Endothelial cell of umbilical vein (primary cell): ENCODE data around the gene ANKDD1A. TPM values are rescaled to one million over a fixed set of nuclear protein-coding genes. Genes with fewer than 3 reads are reported as not detected.

ENCODE experiments used
- BruUV-seq: library from RNA; stranded (reverse); fragments of 400-500 nt; replicated peaks from 2 replicates; lab custom pipeline; 2021; lab: Mats Ljungman, UMichigan
- CTCF ChIA-PET: fragments of 300-600, 350-600 bp; sonication (Branson Sonifier 250); formaldehyde crosslinking; loops from one replicate; lab custom pipeline; 2021; ENCODE audit warnings: antibody characterized with exemption, inconsistent platforms; lab: Charles Lee
- POLR2A ChIA-PET: fragments of 300-600, 350-600 bp; sonication (Branson Sonifier 250); formaldehyde crosslinking; loops from one replicate; lab custom pipeline; 2021; ENCODE audit warnings: antibody characterized with exemption, inconsistent platforms; lab: Charles Lee
- DNase-seq: peaks from one replicate; pipeline ENCODE4 v3.0.0-alpha.2; 2011; ENCODE audit warnings: low read depth, low spot score
- FAIRE-seq: peaks from 2 replicates; lab custom pipeline; 2011; peaks lifted over from hg19 to GRCh38; lab: Jason Lieb, UNC
- H2AFZ ChIP-seq: 2 replicates; pipeline ENCODE4 v1.6.0; 2012; ENCODE audit warnings: low read depth, low read length, control low read depth, inconsistent platforms
- H3K27ac ChIP-seq: 2 replicates; pipeline ENCODE4 v1.5.1; 2011; ENCODE audit warnings: low read depth, mild to moderate bottlenecking, control low read depth, low read length, moderate library complexity; ENCODE audit not compliant: insufficient read depth
- H3K27me3 ChIP-seq, 2 experiments: 2 replicates each; pipeline versions ENCODE4 v1.6.0 to v1.6.1; 2011; ENCODE audit warnings: low read length in 2 of 2, mixed read lengths in 1 of 2; ENCODE audit not compliant: control insufficient read depth in 2 of 2, insufficient read depth in 2 of 2
- H3K36me3 ChIP-seq, 2 experiments: 2 replicates in 1 of 2; 3 replicates in 1 of 2; pipeline ENCODE4 v1.5.1; 2011; ENCODE audit warnings: low read length in 2 of 2, mild to moderate bottlenecking in 1 of 2, moderate library complexity in 1 of 2; ENCODE audit not compliant: control insufficient read depth in 2 of 2, insufficient read depth in 2 of 2; ENCODE audit errors: extremely low read depth in 1 of 2
- H3K4me1 ChIP-seq: 3 replicates; pipeline ENCODE4 v1.5.1; 2011; ENCODE audit warnings: mild to moderate bottlenecking, low read length; ENCODE audit not compliant: control insufficient read depth, insufficient read depth; ENCODE audit errors: extremely low read depth
- H3K4me2 ChIP-seq: 2 replicates; pipeline ENCODE4 v1.6.1; 2011; ENCODE audit warnings: low read length, control low read depth, mixed read lengths; ENCODE audit not compliant: insufficient read depth
- H3K4me3 ChIP-seq, 3 experiments: fragments of 200-600 bp in 1 of 3; sonication (generic), shearing (Covaris generic) in 1 of 3; replicated peaks in 1 of 3; 2 replicates each; pipeline ENCODE4 v1.5.1; 2011 to 2016; ENCODE audit warnings: control low read depth in 3 of 3, low read length in 3 of 3, mild to moderate bottlenecking in 2 of 3, inconsistent platforms in 1 of 3, low read depth in 1 of 3, moderate library complexity in 1 of 3; ENCODE audit not compliant: insufficient read depth in 1 of 3
- H3K79me2 ChIP-seq: 2 replicates; pipeline ENCODE4 v1.6.0; 2012; ENCODE audit warnings: low read length, inconsistent platforms; ENCODE audit not compliant: control insufficient read depth, insufficient read depth
- H3K9ac ChIP-seq: replicated peaks from 2 replicates; pipeline ENCODE3; 2011; ENCODE audit warnings: low read length, control low read depth; ENCODE audit not compliant: insufficient read depth; ENCODE audit errors: extremely low read depth
- H3K9me1 ChIP-seq: replicated peaks from 3 replicates; pipeline ENCODE4 v1.6.0; 2011; ENCODE audit warnings: mild to moderate bottlenecking, low read length; ENCODE audit not compliant: control insufficient read depth, insufficient read depth; ENCODE audit errors: extremely low read depth
- H3K9me3 ChIP-seq: replicated peaks from 2 replicates; pipeline ENCODE4 v1.5.1; 2012; ENCODE audit warnings: low read length, inconsistent platforms; ENCODE audit not compliant: control insufficient read depth, insufficient read depth
- H4K20me1 ChIP-seq: replicated peaks from 2 replicates; pipeline ENCODE3; 2011; ENCODE audit warnings: mild to moderate bottlenecking, low read length; ENCODE audit not compliant: control insufficient read depth, insufficient read depth; ENCODE audit errors: extremely low read depth
- EZH2 ChIP-seq: IDR thresholded peaks from 2 replicates; pipeline ENCODE4 v1.6.1; 2012; ENCODE audit warnings: borderline replicate concordance, low read depth, mild to moderate bottlenecking, moderate library complexity, low read length, inconsistent platforms; ENCODE audit not compliant: severe bottlenecking
- FOS ChIP-seq: IDR thresholded peaks from 2 replicates; pipeline ENCODE4 v1.6.1; 2011; ENCODE audit warnings: mild to moderate bottlenecking, low read length, moderate library complexity, borderline replicate concordance; ENCODE audit not compliant: insufficient read depth
- GATA2 ChIP-seq: IDR thresholded peaks from 2 replicates; pipeline ENCODE4 v1.7.0; 2011; ENCODE audit warnings: low read depth, mild to moderate bottlenecking, moderate library complexity, mixed read lengths, low read length; ENCODE audit not compliant: insufficient read length, insufficient read depth
- JUN ChIP-seq: IDR thresholded peaks from 2 replicates; pipeline ENCODE4 v1.6.1; 2011; ENCODE audit warnings: borderline replicate concordance, low read depth; ENCODE audit not compliant: insufficient read length, insufficient read depth
- MYC ChIP-seq: IDR thresholded peaks from one replicate; pipeline ENCODE4 v1.6.1; 2011; ENCODE audit warnings: mild to moderate bottlenecking, low read depth, low read length
- POLR2A ChIP-seq: IDR thresholded peaks from 2 replicates; pipeline ENCODE4 v1.6.1; 2012; ENCODE audit warnings: low read depth, mild to moderate bottlenecking, control low read depth, low read length
- POLR2AphosphoS5 ChIP-seq: IDR thresholded peaks from 2 replicates; pipeline ENCODE4 v1.6.1; 2012; ENCODE audit warnings: low read depth, mild to moderate bottlenecking, control low read depth, low read length, moderate library complexity; ENCODE audit not compliant: insufficient read depth
- dilution Hi-C: fragments of 300-500 bp; cut with MboI; formaldehyde crosslinking; loops from one replicate; pipeline ENCODE4 v1.15.0; 2019; ENCODE audit warnings: low sequenced_read_pairs; ENCODE audit not compliant: extremely low pct_ligation_motif_present
- intact Hi-C: fragments of 100-400 bp; cut with micrococcal nuclease; formaldehyde crosslinking; loops from one replicate; pipeline ENCODE4 v1.10.0; 2022
- polyA plus RNA-seq, 4 experiments: library from polyadenylated mRNA; depleted of rRNA in 3 of 4; stranded (reverse) in 3 of 4; unstranded in 1 of 4; fragments of >200 nt; gene quantifications; 2 replicates each; pipeline versions ENCODE4 v1.2.1 to v1.2.3, GENCODE V29; 2011 to 2012; ENCODE audit warnings: missing spikeins in 1 of 4
- total RNA-seq: library from RNA; stranded (reverse); gene quantifications from 2 replicates; pipeline ENCODE4 v1.2.3, GENCODE V29; 2021
- TF ChIP-seq, protein P1 (sequence below): IDR thresholded peaks from 2 replicates; pipeline ENCODE4 v1.6.1; 2011; ENCODE audit not compliant: insufficient read depth, insufficient read length

ANKDD1A gene
- total and polyA plus RNA-seq, 2 donors (not counting 3 experiments of a cell fraction or from before 2014, with no cell fraction given) = 2.0 to 2.4 TPM

DNA sequence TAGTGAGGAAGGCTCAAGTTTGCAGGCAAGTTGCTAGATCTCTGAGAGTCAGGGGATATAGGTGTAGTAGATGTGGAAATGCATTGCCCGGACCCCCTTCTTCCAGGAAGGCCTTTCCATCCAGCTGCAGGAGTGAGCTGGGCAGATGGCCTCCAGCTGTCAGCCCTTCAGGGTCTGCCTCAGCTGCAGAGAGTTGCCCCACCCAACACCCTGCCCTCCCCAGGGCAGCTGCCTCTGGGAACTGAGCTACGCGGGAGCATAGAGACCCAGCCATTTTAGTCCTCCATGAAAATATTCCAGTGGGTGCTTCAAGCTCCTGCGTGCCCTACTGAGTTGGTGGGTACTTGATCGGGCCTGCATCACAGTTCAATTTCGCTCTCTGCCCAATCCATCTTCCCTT lies 48.5 kb downstream of the ANKDD1A start:
- Histone ChIP-seq H3K79me2 (no peaks in the 10 kb centered on the region), H2AFZ (no peak overlapping the region), H3K27me3 (no peaks in the 10 kb centered on the region), H3K9ac (no peak overlapping the region), H4K20me1 (no peaks in the 10 kb centered on the region), H3K4me3 (no peak overlapping the region), H3K36me3 (peaks cover 16 to 43% of the 10 kb centered on the region in 2 experiments), H3K4me1 (no peaks in the 10 kb centered on the region), H3K9me1 (no peaks in the 10 kb centered on the region), H3K27ac (no peak overlapping the region), H3K9me3 (no peaks in the 10 kb centered on the region), H3K4me2 (no peak overlapping the region)
- intact Hi-C loops (no loop called here), dilution Hi-C loops (no loop called here)
- DNase-seq (no peak), FAIRE-seq (no peak)
- CTCF ChIA-PET = interaction anchor here (1.2 to 1.8 kb wide), 2 partner anchors 74 to 229 kb away, joined by 3 to 4 read pairs; no protein-coding TSS in a partner anchor
- BruUV-seq = no TSS peak
- TF ChIP-seq MYC = no peak
- TF ChIP-seq, protein P1, sequence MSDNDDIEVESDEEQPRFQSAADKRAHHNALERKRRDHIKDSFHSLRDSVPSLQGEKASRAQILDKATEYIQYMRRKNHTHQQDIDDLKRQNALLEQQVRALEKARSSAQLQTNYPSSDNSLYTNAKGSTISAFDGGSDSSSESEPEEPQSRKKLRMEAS = no peak
- no peak for TF ChIP-seq POLR2AphosphoS5
- TF ChIP-seq GATA2 = no peak
- no peak for TF ChIP-seq POLR2A
- TF ChIP-seq EZH2 = no peak
- POLR2A ChIA-PET = no interaction called here

DNA sequence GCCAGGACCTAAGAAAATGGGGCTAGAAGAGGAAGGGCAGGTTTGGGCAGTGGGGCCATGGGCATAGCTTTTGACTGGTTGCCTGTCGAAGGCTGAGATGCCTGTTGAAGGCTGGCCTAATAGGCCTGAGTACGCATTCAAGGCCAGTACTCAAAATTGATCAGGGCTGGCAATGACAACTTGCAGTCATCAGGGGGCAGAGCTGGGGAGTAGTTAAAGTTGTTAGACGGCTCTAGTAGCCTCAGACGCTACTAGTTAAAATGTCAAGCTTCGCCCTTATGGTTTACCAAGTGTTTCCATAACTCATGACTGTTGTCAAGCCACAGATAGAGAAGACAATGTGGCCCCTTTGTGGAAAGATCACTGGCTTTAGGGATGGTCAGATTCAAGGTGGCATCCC lies 49.3 kb downstream of the ANKDD1A start:
- TF ChIP-seq, protein P1 = no peak
- TF ChIP-seq JUN = no peak
- no peak for TF ChIP-seq FOS
- TF ChIP-seq GATA2 = no peak
- TF ChIP-seq MYC = no peak
- no peak for TF ChIP-seq EZH2
- TF ChIP-seq POLR2AphosphoS5 = no peak
- Histone ChIP-seq H3K4me1 (no peaks in the 10 kb centered on the region), H3K36me3 (peaks cover 18 to 45% of the 10 kb centered on the region in 2 experiments), H3K27ac (no peak overlapping the region), H3K79me2 (no peaks in the 10 kb centered on the region), H3K9me1 (no peaks in the 10 kb centered on the region), H3K27me3 (no peaks in the 10 kb centered on the region), H3K9me3 (no peaks in the 10 kb centered on the region), H3K4me3 (no peak overlapping the region), H4K20me1 (no peaks in the 10 kb centered on the region), H3K9ac (no peak overlapping the region), H3K4me2 (no peak overlapping the region), H2AFZ (no peak overlapping the region)
- ChIA-PET POLR2A (no interaction called here), CTCF (interaction anchor here (1.2 to 1.8 kb wide), 2 partner anchors 73 to 230 kb away, joined by 3 to 4 read pairs; no protein-coding TSS in a partner anchor)
- FAIRE-seq (no peak), DNase-seq (no peak)
- BruUV-seq = no TSS peak
- intact Hi-C loops (no loop called here), dilution Hi-C loops (no loop called here)
